KOPT-K1 (cell line): ENCODE data around the gene GCLM.
A peak's percentile ranks its signal among the peaks of the same experiment; 100 is the strongest.
"Not testable (repeated sequence)": the region's sequence is repeated elsewhere in the genome, so short reads cannot be mapped to it uniquely, and the experiment has no call there.

Experiments used
- H3K27ac ChIP-seq: fragments of 200-600 bp; sonication (generic); 2 replicates; pipeline ENCODE4 v1.5.1; 2016; ENCODE audit warnings: antibody characterized with exemption, mild to moderate bottlenecking, low read depth, low read length; ENCODE audit not compliant: poor library complexity, severe bottlenecking
- H3K36me3 ChIP-seq: fragments of 200-600 bp; sonication (generic); 2 replicates; pipeline ENCODE4 v1.5.1; 2017; ENCODE audit warnings: antibody characterized with exemption, mild to moderate bottlenecking, low read length, moderate library complexity; ENCODE audit not compliant: insufficient read depth
- H3K9me3 ChIP-seq: fragments of 200-600 bp; sonication (generic); 2 replicates; pipeline ENCODE4 v1.5.1; 2017; ENCODE audit warnings: antibody characterized with exemption, low read length, mild to moderate bottlenecking; ENCODE audit not compliant: insufficient read depth, poor library complexity, severe bottlenecking

Gene GCLM

DNA sequence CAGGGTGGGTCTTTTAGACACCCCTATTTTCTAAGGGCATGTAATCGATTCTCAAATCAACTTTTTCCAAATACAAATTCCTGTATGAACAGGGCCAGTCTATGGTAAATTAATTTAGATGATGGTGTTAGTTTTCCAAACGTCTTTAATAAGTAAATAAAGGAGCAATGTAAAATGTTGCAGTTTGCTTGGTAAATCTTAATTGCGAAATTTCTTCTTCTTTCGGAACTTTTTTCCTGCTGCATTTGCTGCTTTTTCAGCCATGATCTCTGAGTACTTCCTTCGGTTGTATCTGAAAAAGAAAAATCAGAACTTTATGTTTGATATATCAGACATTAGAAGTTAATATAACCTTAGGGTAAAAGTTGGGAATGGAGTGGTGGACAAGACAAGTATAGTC is 39.6 kb downstream of the GCLM start:
- Histone ChIP-seq H3K36me3 (peaks cover 78% of the 10 kb centered on the region), H3K9me3 (no peaks in the 10 kb centered on the region), H3K27ac (no peak overlapping the region)

DNA sequence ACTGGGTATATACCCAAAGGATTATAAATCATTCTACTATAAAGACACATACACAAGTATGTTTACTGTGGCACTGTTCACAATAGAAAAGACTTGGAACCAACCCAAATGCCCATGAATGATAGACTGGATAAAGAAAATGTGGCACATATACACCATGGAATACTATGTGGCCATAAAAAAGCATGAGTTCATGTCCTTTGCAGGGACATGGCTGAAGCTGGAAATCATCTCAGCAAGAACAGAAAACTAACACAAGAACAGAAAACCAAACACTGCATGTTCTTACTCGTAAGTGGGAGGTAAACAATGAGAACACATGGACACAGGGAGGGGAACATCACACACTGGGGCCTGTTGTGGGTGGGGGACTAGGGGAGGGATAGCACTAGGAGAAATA is 40.7 kb downstream of the GCLM start:
- peaks cover 67% of the 10 kb centered on the region for H3K36me3 ChIP-seq
- H3K9me3 ChIP-seq, H3K27ac ChIP-seq: not testable (repeated sequence)

DNA sequence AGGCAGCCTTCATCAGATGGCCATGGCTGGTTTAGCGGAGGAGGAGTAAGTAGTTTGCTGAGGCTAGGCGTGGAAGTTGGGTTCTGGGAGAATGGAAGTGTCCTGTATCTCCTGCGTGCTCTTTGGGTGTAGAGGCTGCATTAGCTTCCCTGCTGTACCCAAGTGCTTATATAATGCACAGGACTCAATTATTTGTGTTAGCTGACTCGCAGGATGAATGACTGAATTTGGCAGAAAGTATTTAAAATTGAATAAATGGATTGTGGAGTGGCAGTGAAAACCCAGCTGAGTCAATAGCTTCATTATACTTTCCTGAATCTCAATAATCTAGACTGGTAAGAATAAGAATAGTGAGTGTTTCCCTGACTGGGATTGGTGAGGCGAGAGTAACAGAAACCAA is 44.0 kb downstream of the GCLM start:
- Histone ChIP-seq H3K27ac (no peak overlapping the region), H3K9me3 (no peaks in the 10 kb centered on the region), H3K36me3 (peaks cover 34% of the 10 kb centered on the region)

DNA sequence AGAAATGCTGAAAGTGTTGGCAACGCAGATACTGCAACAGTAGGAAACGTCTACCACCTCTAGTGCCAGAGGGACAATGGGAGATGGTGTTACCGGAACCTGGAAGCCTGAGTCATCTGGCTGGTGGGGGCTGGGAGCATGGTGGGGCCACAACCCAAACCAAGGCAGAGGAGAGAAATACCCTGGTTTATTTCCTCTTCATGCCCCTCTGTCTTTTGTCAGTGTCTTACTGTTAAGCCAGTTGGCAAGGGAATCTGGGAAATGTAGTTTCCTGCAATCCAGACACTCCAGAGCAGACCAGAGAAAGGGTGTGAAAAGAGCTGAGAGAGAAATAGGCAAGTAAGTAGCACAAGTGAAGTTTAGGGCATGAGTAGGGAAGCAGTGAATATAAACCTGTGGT is 45.1 kb downstream of the GCLM start:
- no peak overlapping the region for H3K27ac ChIP-seq
- no peaks in the 10 kb centered on the region for H3K9me3 ChIP-seq
- peaks cover 24% of the 10 kb centered on the region for H3K36me3 ChIP-seq

DNA sequence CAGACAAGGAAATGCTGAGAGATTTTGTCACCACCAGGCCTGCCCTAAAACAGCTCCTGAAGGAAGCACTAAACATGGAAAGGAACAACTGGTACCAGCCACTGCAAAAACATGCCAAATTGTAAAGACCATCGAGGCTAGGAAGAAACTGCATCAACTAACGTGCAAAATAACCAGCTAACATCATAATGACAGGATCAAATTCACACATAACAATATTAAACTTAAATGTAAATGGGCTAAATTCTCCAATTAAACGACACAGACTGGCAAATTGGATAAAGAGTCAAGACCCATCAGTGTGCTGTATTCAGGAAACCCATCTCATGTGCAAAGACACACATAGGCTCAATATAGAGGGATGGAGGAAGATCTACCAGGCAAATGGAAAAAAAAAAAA is 51.6 kb downstream of the GCLM start:
- not testable (repeated sequence) for H3K36me3 ChIP-seq, H3K27ac ChIP-seq, H3K9me3 ChIP-seq

DNA sequence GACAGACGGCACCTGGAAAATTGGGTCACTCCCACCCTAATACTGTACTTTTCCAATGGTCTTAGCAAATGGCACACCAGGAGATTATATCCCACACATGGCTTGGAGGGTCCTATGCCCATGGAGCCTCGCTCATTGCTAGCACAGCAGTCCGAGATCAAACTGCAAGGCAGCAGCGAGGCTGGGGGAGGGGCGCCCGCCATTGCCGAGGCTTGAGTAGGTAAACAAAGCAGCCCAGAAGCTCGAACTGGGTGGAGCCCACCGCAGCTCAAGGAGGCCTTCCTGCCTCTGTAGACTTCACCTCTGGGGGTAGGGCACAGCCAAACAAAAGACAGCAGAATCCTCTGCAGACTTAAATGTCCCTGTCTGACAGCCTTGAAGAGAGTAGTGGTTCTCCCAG is 53.2 kb downstream of the GCLM start:
- not testable (repeated sequence) for H3K9me3 ChIP-seq, H3K27ac ChIP-seq

DNA sequence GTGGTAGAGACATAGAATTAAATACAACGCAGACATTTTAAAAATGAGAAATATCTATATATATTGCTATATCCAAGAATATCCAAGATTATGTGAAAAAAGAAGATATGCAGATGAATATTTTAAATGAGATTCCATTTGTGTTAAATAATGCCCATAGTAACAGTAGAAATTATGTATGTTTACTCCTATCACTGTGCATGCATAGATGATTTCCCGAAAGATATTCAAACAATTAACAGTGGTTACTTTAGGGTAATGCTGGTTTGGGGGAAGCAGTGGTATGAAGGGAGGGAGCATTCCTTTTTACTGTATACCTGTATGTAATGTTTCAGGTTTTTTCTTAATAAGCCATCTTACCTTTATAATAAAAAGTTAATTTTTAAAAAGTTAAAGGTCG is 55.3 kb downstream of the GCLM start:
- Histone ChIP-seq H3K27ac (no peak overlapping the region), H3K36me3 (no peaks in the 10 kb centered on the region), H3K9me3 (no peaks in the 10 kb centered on the region)

More for the DNA sequence above, 53.2 kb downstream of the GCLM start:
- not testable (repeated sequence) for H3K36me3 ChIP-seq

DNA sequence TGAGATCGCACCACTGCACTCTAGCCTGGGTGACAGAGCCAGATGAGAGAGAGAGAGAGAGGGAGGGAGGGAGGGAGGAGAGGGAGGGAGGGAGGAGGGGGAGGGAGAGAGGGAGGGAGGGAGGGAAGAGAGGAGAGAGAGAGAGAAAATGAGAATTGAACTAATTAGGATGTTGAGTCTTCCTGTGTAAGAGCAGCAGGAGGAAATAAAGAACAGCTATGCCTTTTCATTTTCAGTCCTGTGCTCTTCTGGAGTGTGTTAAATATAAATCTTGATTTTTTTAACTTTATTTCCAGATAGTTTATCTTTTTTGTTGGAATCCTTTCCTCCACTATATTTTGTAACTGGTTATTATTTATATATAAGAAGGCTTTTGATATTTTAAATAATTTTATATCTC is 57.4 kb downstream of the GCLM start:
- Histone ChIP-seq H3K9me3 (no peaks in the 10 kb centered on the region), H3K27ac (no peak overlapping the region), H3K36me3 (no peaks in the 10 kb centered on the region)

DNA sequence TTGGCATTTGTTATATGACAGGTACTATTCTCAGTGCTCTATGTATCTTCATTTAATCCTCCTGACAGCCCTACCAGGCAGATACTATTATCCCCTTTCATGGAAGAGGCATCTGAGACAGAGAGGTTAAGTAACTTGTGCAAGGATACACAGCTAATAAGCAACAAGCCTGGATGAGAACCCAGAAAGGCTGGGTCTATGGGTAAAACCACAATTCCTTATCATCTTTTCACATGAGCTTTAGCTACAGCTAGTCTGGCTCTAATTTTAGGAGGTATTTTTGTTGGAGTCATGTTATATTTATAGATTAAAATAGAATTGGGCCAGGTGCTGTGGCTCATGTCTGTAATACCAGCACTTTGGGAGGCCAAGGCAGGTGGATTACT is 57.9 kb downstream of the GCLM start:
- Histone ChIP-seq H3K36me3 (no peaks in the 10 kb centered on the region), H3K9me3 (no peaks in the 10 kb centered on the region), H3K27ac (no peak overlapping the region)

DNA sequence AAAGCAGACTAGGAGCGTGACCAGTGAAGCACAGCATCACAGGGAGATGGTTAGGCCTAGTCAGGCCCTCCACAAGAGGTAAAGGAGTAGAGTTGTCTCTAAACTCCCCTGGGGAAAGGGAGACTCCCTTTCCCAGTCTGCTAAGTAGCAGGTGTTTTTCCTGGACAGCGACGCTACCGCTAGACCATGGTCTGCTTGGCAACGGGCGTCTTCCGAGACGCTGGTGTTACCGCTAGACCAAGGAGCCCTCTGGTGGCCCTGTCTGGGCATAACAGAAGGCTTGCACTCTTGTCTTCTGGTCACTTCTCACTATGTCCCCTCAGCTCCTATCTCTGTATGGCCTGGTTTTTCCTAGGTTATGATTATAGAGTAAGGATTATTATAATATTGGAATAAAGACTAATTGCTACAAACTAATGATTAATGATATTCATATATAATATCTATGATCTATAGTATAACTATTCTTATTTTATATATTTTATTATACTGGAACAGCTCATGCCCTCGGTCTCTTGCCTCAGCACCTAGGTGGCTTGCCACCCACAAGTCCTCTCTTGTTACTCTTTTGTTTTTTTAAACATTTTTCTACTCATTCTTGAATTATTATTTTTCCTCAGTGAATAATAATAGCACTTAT is 58.4 kb downstream of the GCLM start:
- not testable (repeated sequence) for H3K9me3 ChIP-seq, H3K27ac ChIP-seq, H3K36me3 ChIP-seq

DNA sequence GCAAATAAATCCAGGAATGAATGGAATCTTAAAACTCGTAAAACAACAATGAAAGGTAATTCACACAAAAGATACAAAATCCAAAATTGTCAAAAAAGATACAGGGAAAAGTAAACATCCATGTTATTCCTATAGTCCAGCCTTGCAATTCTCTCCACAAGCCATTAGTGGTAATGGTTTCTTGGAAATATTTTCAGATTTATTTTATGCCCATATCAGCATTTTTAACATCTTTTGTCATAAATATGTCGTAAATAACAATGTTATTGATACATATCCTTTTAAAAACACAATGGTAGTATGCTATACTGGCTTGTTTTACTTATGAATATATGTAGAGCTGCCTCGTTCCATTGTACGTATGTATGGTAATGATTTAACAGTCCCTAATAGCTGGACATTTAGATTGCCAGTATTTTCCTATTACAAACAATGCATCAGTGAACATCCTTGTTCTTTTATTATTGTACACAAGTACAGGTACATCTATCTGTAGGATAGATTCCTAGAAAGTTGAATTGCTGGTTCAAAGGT is 60.8 kb downstream of the GCLM start:
- Histone ChIP-seq H3K27ac (peak overlapping the region; percentile 72), H3K36me3 (no peaks in the 10 kb centered on the region), H3K9me3 (no peaks in the 10 kb centered on the region)

DNA sequence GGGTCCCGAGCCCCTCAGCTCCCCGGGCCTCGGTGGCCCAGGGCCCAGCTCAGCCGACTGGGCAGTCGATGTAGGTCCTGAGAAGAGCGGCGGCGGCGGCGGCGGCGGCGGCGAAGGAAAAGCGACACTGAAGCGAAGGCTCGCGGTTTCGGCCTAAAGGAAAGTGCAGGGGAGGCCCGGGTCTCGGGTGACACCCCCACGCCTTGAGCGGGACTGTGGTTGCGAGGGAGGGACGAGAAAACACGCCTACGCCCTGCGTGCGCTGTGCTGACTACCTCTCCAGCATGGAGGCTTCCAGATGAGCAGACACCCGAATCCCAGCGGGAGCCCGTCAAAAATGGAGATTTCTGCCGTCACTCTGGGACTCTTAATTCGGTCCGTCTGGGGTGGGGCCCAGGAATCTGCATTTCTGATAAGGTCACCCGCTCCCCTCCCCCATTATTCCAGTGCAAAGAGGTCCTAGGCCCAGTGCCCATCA is 61.4 kb downstream of the GCLM start:
- H3K36me3 ChIP-seq = no peaks in the 10 kb centered on the region; the same call in 1 of the 2 replicates
- peak overlapping the region; percentile 72 for H3K27ac ChIP-seq
- no peaks in the 10 kb centered on the region for H3K9me3 ChIP-seq

DNA sequence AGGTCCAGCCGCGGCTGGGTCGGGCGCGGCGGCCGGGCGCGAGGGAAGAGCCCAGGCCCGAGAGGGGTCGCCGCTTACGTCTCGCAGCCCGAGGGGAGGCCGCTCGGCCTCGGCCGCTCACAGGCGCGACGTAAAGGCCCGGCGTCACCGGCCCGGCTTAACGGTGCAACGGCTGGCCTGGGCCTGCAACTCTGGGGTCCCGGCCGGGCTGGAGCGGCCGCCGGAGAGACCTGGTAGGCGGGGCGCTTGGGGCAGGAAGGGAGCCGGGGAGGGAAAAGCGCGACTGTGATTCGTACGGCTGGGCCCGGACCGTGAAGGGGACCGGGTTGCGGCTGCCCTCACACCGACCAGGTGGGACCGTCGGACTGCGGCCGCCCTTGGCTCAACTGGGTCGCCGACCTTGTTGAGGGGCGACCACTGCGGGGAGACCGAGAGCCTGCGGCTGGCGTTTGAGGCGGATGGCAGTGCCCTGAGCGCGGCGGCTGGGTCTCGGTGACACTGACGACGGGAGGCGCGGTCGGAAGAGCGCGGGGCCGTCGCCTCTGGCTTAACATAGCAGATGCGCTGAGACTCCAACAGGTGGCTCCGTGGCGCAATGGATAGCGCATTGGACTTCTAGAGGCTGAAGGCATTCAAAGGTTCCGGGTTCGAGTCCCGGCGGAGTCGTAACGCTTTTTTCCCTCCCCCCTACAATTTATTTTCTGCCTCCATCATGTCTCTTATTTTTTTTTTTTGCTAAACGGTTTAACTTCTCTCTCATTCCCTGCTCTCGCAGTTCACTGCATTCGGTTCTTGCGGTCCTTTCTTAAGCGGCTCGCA is 62.0 kb downstream of the GCLM start:
- no peaks in the 10 kb centered on the region for H3K9me3 ChIP-seq
- peak overlapping the region; percentile 72 for H3K27ac ChIP-seq
- H3K36me3 ChIP-seq = no peaks in the 10 kb centered on the region; the same call in 1 of the 2 replicates

DNA sequence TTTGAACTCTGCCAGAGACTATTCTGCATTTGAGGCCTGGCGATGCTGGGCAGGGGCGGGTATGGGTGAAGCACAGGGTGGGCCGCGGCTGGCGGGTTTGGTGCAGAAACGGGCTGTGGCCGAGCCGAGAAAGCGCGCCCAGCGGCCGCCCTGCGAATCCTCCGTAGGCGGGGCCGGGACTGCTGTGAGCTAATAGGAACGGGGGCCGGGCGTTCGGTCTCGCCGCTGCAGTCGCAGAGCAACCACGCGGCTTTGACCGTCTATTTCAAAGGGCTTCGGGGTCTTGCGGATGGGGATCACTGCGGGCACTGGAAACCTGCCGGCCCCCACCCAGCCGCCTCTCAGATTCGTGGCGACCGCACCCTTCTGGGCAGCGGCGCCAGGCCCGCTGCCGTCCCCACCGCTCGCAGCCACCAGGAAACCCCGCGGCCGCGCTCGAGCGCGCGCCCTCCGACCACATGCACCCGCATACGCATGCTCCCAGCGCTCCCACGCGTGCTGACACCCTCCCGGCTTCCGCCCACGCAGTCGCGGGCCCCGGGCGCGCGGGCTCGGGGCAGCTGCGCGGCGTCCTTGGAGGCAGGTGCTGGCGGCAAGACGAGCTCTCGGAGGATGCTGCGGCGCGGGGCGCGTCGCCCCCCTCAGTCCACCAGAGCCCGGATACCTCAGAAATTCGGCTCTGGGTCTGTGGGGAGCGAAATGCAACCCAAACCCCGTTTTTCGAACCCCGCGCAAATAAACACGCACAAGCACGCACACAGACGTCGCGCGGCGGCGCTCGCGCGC is 62.8 kb downstream of the GCLM start:
- peak overlapping the region; percentile 72 for H3K27ac ChIP-seq
- no peaks in the 10 kb centered on the region; the same call in 1 of the 2 replicates for H3K36me3 ChIP-seq
- H3K9me3 ChIP-seq = no peaks in the 10 kb centered on the region
